NAMALWA (cell line): ENCODE measurements around the gene CAST.

ENCODE experiments used
- DNase-seq: peaks from one replicate; pipeline ENCODE4 v3.0.0-alpha.2; 2015; ENCODE audit warnings: low spot score

The CAST gene

DNA sequence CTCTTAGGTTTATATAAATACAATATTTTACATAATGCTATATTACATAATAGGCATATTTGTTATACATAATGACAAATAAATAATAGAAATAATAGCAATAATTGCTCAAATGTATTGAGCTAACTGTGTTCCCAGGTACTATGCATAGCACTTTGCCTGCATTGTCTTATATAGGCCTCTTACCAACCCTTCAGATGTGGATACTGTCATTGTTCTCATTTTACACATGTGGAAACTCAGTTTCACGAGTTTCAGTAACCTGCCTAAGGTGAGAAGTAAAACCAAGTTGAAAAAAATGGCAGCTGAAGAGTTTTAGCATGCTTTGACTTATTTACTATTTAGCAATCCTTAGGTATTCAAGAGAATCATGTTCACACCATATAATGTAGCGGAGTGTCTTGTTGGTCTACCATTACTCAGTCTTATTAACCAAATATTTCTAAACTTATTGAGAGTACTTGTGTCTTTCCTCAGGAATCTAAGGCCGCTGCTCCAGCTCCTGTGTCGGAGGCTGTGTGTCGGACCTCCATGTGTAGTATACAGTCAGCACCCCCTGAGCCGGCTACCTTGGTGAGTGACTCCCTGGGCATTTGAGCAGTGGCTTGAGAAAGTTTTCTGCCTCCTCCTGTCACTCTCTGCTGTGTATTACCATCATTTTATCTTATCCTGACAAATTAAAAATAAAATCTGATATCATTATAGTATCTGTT is 88.1 kb downstream of the CAST start:
- no peak for DNase-seq

DNA sequence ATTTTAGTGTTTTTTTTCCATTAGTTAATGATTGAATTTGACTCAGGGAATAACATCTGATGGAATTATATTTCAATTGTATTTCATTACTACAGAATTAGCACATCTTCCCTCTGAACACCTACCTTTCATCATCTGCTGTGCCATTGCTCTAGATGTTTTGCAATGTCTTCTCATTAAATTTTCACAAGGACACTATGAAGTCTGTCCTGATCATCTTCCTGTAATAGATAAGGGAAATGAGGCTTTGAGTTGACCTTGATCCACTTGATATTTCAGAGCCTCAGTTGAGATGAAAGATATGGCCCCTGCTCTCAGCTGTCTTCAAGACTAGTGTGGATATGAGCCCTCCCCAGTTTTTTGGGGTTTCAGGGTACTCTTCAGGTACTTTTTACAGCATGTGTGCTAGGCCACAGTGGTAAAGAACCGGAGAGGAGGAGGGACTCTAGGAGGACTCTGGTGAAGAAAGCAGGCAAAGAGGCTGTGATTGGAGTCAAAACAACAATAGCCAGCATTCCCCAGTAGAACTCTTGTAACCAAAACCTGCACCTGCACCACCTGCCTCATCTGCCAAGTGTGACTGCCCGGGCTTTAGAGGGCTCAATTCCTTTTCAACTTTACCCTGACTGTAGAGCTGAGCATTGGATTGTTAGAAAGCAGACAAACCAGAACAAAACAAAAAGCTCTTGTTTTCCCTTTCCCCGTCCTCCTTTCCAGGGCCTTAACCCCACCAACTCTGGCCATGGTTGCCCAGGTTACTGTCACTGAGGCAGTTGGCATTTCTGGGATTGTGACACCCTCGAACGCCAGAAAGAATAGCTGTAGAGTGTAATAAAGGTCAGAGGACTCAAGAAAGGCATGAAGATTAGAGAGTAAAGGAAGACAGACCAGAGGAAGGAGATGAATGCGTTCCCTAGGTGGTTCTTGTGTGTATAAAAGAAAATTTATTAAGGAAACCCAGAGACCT is 89.3 kb downstream of the CAST start:
- DNase-seq: no peak

DNA sequence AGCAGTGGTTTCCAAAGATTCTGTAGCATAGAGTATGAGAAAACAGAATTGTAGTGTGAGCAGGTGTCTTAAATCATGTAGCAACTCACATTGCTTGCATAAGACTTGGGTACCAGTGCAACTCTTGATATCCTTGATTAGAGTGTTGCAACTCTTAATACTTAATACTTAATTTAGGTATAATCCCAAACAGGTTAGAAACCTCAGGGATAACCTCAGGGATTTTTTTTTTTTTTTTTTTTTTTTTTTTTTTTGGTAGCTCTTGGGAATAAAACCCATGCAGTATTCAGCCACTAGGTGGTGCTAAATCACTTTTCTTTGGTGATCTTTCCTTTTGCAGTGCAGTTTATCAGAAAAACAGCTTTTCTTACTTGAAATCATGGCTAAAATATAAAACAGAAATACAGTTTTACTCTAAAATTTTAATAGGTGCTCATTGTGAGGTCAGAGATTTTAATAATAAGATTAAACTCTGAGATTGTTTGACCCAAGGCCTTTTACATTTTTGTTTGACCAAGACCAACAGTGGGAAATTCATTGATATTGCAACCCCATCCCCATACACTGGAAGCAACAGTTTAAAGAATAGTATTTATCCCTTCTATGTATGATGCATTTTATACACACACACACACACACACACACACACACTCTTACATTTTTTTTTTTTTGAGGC is 90.3 kb downstream of the CAST start:
- peak; percentile 71 for DNase-seq

DNA sequence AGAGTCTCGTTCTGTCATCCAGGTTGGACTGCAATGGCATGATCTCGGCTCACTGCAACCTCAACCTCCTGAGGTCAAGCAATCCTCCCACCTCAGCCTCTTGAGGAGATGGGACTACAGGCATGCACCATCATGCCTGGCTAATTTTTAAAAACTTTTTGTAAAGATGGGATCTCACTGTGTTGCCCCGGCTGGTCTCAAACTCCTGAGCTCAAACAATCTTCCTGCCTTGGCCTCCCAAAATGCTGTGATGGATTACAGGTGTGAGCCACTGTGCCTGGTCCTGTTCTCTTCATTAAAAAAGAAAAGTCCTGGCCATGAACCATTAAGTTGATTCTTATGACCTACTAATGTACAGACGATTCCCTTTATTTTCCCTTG is 90.8 kb downstream of the CAST start:
- DNase-seq: no peak

DNA sequence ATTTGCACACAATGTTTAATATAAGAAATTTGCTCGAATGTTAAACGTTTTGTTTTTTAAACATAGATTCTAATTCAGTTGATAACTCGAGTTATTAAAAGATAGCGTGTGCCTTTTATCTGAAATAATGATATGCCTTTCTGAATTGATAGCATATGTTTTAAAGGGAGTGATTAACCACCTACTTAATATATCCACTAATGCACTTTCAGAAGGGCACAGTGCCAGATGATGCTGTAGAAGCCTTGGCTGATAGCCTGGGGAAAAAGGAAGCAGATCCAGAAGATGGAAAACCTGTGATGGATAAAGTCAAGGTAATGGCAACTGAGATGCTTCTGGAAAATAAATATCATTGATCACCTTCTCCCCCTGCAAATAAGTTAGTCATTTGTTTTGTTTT is 91.7 kb downstream of the CAST start:
- no peak for DNase-seq

DNA sequence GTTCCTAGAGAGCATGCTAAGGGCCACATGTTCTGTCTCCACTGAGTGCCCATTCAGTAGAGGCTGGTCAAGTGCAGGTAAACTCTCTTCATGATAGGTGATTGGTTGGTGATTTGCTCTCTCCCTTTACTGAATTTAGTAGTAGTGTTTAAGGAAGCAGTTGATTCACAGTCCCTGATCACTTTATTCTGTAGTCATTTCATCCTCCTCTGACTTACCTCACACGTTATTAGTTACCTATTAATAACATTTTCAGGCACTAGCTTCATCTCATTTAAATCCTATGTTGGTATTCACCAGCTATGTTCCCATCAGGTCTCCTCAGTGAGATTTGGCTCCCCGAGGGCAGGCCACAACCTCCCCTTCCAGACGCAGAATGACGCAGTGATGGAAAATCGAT is 93.7 kb downstream of the CAST start:
- no peak for DNase-seq

DNA sequence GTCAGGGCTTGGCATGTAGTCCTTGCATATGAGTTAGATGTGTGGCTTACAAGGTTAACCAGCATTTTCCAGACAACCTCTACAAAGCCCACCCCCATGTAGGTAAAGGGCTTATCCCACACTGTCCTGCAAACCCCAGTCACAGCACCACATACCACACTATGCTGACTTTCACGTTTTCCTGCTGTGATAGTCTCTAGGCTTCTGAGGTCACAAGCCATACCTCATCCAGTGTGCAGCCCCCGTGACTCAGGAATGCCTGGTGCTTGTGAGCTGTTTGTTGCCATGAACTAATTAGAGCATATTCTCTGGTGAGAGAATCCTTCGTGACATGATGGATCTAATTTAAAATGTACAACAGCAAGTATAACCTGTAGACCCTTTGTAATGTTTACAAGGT is 94.8 kb downstream of the CAST start:
- DNase-seq: no peak

DNA sequence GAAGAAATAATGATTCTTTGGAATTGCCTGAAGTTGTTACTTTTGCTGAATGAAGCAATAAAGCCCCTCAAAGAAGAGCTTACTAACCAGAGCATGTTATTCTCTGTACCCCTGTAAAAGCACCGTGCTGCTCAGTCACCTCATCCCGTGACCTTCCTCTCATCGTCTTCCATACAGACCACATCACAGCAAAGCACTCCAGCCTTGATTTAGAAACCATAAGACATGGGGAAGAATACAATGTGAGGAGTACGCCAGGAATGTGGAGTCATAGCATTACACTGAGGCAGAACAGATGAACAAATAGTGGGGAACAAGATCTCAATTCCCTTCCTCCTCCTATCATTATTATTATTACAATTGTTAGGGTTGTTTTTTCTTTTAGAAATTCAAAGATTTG is 96.4 kb downstream of the CAST start:
- no peak for DNase-seq

DNA sequence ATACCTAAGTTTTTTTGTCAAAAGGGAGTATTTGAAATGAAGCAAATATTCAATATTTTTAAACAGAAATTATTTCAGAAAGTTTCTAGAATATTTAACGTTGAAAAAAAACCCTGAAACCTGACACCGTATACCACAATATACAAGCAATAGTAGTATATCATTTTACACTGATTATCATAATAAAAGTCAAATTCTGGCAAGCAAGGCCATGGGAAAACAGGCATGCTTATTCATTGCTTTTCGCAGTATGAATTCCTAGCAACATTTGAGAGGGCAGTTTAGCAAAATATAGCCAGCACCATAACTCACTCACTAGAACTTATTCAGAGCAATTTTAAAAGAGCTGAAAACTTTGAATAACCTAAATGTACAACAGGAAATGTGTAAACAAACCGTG is 99.4 kb downstream of the CAST start:
- no peak for DNase-seq

DNA sequence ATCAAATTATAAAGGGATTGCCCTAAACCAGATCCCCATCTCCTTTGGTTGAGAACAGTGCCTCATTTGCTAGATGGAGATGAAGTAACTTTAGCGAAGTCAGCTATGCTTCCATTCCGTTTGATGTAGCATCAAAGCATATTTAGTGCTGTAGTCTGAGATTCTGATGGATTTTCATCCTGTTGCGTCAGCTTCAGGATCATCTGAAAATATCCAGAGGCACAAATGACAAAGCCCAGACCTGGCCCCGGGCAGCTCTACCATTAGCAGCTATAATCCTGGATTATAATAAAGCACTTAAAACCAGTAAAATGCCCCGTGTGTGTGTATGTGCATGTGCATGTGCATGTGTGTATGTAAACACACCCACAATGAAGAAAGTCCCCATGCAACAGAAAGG is 100.8 kb downstream of the CAST start:
- no peak for DNase-seq

DNA sequence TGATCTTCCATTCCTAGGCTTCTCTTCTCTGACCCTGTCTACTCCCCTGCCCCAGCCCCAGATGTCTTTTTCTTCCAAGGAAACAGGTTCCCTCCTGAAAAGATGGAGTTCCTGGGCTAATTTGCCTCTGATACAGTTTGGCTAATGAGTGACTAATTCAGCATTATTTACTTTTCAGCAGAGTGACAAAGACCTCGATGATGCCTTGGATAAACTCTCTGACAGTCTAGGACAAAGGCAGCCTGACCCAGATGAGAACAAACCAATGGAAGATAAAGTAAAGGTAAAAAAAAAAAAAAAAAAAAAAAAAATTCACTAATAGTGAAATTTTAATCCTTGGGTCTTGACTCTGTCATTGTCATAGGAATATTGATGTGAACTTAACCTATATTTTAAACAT is 102.9 kb downstream of the CAST start:
- no peak for DNase-seq

DNA sequence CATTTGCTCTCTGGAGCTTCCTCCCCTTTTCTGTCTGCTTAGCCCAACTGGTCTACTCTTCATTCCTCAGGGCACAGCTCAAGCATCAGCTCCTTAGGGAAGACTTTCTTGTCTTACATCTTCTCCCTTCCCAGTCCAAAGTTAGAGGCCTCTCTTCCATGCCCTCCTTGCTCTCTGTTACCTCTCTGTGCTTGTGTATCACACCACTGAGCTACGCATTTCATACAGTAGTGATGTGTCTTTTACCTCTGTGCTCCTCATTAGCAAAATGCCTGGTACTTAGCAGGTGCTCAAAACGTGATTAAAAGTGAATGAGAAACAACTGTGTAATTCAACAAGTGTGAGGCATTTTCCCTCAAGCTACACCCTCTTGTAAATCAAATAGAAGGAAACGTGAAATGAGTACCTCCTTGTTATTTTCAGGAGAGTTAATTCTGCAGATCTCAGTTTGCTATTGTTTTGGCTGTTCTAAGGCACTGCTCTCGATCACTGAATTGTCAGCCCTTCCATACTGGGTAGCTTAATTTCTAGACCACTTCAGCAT is 106.6 kb downstream of the CAST start:
- no peak for DNase-seq

DNA sequence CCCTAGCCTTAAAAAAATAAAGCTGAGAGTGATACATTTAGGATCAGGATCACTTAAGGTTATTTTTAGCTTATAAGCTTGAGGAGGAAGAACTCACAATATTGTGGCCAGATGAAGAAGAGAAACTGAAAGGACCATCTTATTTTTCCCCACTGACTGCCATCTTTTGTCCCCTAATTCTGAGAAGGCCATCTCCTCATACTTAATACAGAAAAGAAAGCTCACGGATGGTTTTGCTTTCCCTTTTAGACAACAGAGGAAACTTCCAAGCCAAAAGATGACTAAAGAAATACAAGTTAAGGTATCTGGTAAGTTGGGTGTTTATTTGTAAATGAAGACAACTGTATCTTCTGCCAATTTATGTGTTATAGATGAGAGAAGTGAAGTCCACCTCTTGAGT is 109.2 kb downstream of the CAST start:
- DNase-seq: no peak

DNA sequence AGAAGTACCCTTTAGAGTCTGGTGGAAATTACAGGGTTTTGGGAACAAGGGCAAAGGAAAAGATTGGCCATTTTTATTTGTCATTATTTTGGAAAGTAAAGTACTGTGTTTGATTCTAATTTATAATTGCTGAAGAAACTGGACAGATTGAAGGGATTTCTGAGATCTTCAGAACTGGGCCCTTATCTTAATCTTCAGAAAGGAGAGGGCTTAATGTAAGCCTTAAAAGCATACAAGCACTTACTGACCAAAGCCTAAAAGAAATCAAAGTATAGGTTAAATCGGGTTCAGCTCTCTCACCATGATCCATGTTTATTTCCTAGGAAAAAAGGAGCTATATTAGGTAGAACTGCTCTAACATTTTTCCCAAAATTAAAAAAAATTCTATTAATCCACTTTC is 109.9 kb downstream of the CAST start:
- DNase-seq: no peak

DNA sequence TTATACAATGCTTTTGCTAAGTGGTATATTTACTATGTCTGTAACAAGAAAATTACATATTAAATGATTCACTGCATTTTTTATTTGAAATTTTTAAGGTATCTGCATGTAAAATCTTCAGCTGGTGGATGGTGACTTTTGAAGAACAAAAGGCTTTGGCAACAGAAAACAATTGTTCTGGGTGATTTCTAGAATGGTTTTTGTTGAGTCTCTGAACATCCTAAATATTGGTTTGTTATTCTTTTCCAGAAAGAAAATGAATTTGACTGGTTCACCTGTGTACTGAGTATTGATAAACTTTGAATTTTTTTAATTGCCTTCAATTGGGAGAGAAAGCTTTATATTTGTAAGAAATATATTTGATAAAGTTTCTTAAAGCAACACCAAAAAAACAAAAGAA is 110.4 kb downstream of the CAST start:
- DNase-seq: no peak

DNA sequence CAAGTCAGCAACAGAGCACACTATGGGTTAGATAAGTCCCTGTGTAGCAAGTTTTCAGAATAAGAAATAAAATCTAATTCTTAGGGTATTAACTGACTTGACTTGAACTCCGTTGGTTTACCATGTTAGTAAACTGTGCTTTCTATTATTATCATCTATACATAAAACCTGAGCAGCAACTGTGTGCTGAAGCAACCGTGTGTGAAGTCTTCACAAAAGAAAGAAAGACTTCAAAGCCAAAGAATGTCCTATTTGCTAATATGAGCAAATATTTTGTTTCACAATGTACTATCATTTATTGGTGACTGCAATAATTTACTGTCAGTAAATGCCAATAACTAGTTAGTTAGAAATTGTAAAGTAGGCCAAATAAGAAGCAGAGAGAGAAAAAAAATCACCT is 112.9 kb downstream of the CAST start:
- no peak for DNase-seq

DNA sequence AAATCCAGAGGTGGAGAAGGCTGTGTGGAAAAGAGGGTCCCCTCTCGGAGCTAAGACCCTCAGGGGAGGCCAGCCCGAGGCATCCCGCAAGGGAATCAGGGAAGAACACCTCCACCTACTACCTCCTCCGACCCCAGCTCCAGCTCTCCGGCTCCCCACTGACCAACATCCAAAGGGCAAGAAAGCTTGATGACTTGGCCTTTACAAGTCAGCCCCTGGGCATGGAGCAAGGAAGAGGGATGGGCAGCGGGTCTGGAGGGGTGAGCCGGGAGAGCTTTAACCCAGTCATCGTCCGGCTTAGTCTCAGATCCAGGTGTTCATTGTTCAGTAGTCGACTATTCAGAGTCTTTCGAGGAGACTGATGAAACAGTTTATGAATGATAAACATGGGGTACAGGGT is 113.5 kb downstream of the CAST start:
- DNase-seq: no peak

DNA sequence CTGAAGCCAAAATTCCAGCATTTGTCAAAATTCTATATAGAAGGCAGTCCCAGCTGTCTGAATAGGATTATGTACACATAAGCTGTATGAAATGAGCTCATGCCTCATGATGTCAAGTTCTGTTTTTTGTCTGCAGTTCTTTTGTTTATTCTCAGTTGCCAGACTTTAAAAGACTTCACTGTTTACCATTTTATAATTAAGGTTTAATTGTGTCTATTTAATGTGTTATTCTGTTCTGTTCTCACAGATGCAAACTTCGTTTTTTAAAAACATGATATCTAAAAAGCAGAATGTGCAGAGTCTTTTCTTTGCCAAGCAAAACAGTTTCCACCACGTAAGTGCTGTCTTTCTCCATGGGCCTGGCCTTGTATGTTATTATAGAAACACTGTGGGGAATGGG is 114.4 kb downstream of the CAST start:
- DNase-seq: no peak

DNA sequence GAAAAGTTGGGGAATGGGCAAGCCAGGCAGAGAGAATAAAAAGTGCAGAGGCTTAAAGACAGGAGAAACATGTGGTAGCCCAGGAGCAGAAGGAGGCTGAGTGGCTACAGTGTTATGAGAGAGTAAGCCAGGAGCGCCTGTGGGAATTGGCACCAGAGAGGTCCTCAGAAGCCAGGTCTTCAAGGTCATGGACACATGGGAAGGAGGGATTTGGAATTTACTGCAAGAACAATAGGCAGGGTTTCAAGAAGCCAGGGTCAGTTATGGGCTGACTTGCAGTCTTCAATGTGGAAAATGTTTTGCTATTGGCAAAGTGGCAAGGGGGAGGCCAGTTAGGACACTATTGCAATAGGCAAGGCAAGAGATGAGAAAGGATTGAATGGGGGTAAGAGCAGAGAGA is 116.2 kb downstream of the CAST start:
- DNase-seq: no peak

DNA sequence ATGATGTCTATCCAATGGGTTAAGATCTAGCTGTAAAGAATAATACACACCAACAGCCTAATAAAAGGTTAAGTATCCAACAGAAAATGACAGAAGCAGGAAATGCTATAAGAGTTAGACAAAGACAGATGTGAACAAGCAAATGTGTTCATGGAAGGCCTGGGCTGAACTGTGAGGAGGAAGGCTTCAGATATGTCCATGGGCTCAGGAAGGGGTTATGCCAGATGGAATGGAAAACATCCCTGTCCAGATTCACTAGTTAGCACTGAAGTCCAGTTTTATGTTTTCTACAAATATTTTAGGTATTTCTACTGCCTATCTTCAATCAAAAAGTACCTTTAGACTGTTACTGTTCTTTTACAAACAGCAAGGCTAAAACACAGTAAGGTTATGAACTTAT is 118.5 kb downstream of the CAST start:
- DNase-seq: no peak

DNA sequence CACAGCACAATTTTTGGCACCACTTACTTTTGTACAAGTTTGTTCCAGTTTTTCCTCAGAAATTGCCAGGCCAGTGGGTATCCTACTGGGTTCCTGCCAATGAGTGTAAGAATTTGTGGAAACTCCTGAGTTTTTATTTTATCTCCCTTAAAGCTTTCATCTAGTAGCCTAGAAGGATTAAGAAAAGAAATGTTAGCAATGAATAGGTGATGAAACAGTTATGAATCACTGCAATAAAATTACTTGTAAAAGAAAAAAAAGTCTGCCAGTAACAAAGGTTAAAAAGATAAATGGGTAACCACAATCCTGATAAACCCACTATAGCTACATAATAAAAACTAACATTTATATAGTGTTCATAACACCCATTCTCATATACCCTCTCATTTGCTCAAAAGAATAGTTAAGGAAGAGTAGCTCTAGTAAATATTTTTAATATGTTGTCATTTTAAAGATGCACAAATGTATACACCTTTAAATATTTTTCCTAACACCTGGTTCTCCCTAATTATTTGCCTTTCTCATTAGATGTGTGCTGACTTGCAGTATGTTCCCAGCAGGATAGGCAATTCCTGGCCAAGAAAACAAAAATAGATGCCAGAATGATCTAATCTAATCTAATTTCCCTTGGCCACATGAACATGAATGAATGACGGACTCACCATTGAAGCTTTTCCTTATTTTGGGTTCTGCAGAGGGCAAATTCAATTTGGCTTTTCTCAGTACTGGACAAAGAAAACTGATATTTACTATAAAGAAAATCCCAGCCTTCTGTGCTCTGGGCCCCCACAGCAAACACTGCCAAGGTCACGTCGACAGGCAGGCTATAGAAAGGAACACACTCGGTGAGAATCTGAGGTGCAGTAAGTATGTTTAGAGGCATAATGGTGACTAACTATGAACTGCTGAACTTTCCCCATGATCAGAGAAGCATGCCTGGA is 119.1 kb downstream of the CAST start:
- DNase-seq: no peak

DNA sequence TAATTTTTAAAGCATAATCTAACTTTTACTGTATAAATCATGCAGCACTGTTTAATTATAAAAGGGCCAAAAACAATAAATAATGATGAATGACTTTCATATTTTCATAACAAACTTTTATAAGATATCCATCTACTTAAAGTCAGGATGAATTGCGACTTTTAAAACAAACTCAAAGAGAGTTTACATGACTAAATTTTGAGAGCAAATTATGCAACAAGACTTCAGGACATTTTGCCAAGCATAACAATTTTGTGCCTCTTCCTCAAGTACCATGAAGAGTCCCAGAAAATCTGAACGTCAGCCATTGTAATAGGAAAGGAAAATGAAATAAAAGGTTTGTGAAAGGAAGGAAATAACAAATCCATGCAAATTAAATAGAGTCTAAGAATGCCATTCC is 121.2 kb downstream of the CAST start:
- DNase-seq: no peak
